Stomach smooth muscle (tissue), 2 donors: ENCODE results near the gene RASSF4.

Experiments used
- H3K27ac ChIP-seq: one replicate; pipeline ENCODE4 v1.7.0; 2013; ENCODE audit warnings: mild to moderate bottlenecking, low read length, inconsistent platforms
- H3K27me3 ChIP-seq, 2 donors: one replicate each; pipeline ENCODE4 v1.7.0; 2013; ENCODE audit warnings: low read length in 2 of 2; ENCODE audit not compliant: insufficient read depth in 2 of 2, control insufficient read depth in 1 of 2
- H3K36me3 ChIP-seq, 2 donors: one replicate each; pipeline ENCODE4 v1.7.0; 2013; ENCODE audit warnings: low read length in 2 of 2; ENCODE audit not compliant: control insufficient read depth in 2 of 2, insufficient read depth in 2 of 2
- H3K4me1 ChIP-seq: one replicate; pipeline ENCODE4 v1.7.0; 2013; ENCODE audit warnings: low read length; ENCODE audit not compliant: control insufficient read depth, insufficient read depth
- H3K4me3 ChIP-seq, 2 donors: one replicate each; pipeline ENCODE4 v1.7.0; 2013; ENCODE audit warnings: low read length in 2 of 2
- H3K9ac ChIP-seq, 2 donors: one replicate each; pipeline ENCODE4 v1.7.0; 2013; ENCODE audit warnings: low read length in 2 of 2, mild to moderate bottlenecking in 1 of 2
- H3K9me3 ChIP-seq, 2 donors: one replicate each; pipeline ENCODE4 v1.7.0; 2013; ENCODE audit warnings: low read length in 2 of 2; ENCODE audit not compliant: control insufficient read depth in 2 of 2
- donor health status: healthy.
- donor health status: Pancreatic carcinoma.

The RASSF4 gene

DNA sequence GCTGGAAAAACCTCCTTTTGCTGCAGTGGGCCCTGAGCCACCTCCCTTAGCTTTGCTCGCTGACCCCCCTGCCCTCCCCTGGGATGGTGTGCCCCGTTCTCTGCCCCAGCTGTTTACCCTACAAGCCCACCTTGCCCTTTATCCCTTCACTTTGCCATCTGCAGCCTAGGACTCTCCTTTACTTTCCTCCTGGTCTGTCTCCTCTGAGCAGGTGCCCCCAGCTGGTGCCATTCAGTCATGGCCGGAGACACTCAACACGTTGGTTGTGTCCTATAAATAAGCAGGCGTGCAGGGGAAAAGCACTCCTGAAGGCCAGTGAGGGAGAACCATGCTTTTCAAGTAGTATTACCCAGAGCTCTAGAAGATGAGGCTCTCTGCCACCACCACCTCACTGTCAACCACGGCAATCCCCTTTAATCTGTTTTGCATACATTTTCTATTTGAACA is 6.1 kb downstream of the RASSF4 start:
- Histone ChIP-seq H3K9me3 (no peaks in the 10 kb centered on the region), H3K36me3 (peaks cover 5 to 6% of the 10 kb centered on the region in 2 donors), H3K27me3 (no peaks in the 10 kb centered on the region), H3K27ac (no peak overlapping the region), H3K4me3 (no peak overlapping the region), H3K4me1 (peaks cover 67% of the 10 kb centered on the region), H3K9ac (no peak overlapping the region)

DNA sequence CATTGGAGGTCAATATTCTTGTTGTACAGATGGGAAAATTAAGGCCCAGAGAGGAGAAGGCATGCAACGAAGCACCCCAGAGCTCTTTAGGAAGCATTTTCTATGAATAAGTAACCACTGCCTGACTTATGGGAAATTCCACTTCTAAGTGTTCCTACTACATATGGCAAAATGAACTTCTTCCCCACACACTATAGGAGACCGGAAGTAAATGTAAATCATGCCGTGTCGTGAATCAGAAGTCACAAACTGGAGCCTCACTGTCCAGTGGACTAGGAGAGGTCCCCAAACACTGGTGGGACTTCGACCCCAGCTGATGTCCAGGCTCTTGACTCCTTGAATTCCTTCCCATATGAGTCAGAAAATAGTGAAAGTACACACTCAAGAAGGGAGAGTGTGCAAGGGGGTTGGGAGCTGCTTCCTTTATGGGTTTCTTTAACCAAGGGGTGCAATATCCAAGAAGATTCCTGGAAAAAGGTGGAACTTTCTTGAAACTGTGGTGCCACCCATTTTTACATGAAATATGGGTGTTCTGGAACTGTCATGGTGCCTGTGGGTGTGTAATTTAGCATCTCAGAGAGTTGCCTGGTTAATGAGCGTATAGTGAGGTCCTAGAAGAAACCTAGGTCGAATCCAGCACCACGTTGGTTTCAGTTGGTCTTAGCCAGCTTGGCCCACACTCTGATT is 6.7 kb downstream of the RASSF4 start:
- H3K4me3 ChIP-seq: no peak overlapping the region
- H3K9ac ChIP-seq: no peak overlapping the region
- H3K4me1 ChIP-seq: peaks cover 61% of the 10 kb centered on the region
- H3K27me3 ChIP-seq: no peaks in the 10 kb centered on the region
- H3K27ac ChIP-seq: no peak overlapping the region
- no peaks in the 10 kb centered on the region for H3K9me3 ChIP-seq
- peaks cover 7 to 11% of the 10 kb centered on the region in 2 donors for H3K36me3 ChIP-seq

DNA sequence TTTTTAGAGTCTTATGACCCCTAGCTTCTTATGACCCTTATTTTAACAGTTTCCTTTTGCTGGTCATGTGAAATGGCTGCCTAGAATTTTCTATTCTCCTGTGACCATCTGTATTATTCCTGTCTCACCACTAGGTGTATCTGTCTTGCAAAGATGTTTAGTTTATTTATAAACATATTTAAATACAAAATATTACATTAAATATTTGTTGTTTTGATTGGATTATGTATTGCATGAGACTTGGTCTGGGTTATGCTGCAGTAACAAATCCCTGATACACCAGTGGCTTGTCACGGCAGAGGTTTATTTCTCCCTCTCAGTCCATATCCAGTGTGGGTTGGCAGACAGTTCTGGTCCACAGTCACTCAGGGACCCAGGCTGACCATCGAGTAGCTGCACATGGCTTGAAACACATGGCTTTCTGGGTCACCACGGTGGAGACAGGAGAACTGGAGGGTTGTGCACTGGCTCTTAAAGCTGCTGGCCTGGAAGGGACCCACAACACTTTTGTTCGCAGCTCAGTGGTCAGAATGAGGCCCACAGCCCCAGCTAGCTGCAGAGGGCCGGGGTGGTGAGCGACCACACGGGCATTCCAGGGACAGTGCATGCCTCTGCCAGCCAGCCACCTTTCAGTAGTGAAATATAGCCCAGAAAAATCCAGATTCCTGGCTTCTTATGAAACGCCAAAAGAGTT is 7.4 kb downstream of the RASSF4 start:
- Histone ChIP-seq H3K27ac (no peak overlapping the region), H3K9ac (no peak overlapping the region), H3K4me1 (peaks cover 56% of the 10 kb centered on the region), H3K36me3 (peaks cover 10 to 17% of the 10 kb centered on the region in 2 donors), H3K4me3 (no peak overlapping the region), H3K9me3 (no peaks in the 10 kb centered on the region), H3K27me3 (no peaks in the 10 kb centered on the region)

DNA sequence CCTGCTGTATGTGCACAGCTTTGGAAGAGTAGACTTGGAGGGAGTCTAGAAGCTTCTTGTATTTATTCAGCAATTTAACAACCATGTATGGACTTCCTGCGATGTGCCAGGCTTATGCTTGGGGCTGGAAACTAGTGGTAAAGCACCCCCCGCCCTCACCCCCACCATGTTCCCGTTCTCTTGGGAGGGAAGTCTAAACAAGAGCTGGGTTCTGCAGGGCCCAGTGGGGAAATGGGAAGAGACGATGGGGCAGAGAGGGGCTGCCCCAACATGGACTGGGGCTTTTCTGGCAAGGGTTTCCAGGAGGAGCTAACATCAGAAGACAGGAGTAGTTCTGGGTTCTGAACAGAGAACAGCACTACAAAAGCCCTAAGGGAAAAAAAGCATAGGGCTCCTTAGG is 8.0 kb downstream of the RASSF4 start:
- no peaks in the 10 kb centered on the region for H3K9me3 ChIP-seq
- no peak overlapping the region for H3K4me3 ChIP-seq
- peaks cover 10 to 18% of the 10 kb centered on the region in 2 donors for H3K36me3 ChIP-seq
- no peaks in the 10 kb centered on the region for H3K27me3 ChIP-seq
- H3K27ac ChIP-seq: no peak overlapping the region
- peaks cover 49% of the 10 kb centered on the region for H3K4me1 ChIP-seq
- no peak overlapping the region for H3K9ac ChIP-seq

DNA sequence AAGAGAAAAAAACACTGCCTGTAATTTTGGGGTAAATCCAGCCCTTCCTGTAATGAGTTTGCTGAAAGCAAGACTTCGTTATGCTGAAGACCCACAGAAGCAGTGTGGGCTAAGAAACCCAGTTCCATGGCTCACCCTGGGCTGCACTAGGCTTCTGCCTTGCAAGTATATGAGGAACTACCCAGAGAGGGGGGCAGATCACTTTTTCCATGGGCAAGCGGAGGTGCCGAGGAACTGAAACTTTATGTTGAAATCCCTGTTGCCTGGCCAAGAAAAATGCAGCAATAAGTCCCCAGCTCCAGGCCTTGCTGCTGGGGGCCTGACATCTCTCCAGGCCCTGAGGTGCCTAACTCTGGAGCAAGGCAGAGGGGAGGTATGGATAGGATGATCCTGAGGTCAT is 8.5 kb downstream of the RASSF4 start:
- H3K4me3 ChIP-seq: no peak overlapping the region
- H3K9ac ChIP-seq: no peak overlapping the region
- peaks cover 10 to 18% of the 10 kb centered on the region in 2 donors for H3K36me3 ChIP-seq
- no peak overlapping the region for H3K27ac ChIP-seq
- no peaks in the 10 kb centered on the region for H3K9me3 ChIP-seq
- H3K27me3 ChIP-seq: no peaks in the 10 kb centered on the region
- H3K4me1 ChIP-seq: peaks cover 47% of the 10 kb centered on the region

DNA sequence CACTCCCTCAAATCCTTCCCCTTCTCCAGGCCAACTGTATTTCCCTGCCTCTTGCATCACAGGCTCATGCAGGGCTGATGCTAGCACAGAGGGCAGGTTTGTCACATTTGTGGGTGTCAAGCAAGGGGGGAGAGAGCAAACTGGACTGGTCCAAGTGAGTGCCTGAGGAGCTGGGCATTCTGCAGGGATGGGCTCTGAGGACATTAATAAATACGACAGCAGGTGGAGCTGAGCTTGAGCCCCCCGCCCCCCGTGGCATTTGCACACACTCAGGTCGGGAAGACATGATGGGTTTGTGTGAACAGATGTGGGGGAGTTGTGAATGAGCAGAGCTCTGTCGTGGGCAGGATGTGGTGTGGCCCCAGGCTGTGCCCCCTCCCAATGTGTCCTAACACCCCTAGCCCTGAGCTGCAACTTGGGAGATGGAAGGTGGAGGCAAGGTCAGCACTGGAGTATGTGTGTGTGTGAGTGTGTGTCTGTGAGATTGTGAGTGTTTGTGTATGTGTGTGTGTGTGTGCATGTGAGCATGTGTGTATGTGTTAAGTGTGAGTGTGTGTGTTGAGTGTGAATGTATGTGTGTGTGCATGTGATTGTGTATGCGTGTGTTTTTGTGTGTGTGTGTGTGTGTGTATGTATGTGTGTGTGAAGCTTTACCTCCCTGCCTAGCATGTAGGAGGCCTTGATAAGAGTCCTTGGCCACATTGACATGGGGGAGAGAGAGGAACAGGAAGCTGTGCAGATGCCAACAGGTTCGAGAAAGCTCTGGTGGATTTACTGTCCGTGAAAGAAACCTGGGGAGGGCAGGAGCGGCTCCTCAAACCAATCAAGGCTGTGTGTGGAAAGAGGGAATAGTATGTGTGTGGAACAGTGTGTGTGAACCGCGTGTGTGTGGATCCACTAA is 9.1 kb downstream of the RASSF4 start:
- Histone ChIP-seq H3K4me1 (peaks cover 47% of the 10 kb centered on the region), H3K4me3 (no peak overlapping the region), H3K9me3 (no peaks in the 10 kb centered on the region), H3K9ac (no peak overlapping the region), H3K27ac (no peak overlapping the region), H3K27me3 (no peaks in the 10 kb centered on the region), H3K36me3 (peaks cover 10 to 18% of the 10 kb centered on the region in 2 donors)

DNA sequence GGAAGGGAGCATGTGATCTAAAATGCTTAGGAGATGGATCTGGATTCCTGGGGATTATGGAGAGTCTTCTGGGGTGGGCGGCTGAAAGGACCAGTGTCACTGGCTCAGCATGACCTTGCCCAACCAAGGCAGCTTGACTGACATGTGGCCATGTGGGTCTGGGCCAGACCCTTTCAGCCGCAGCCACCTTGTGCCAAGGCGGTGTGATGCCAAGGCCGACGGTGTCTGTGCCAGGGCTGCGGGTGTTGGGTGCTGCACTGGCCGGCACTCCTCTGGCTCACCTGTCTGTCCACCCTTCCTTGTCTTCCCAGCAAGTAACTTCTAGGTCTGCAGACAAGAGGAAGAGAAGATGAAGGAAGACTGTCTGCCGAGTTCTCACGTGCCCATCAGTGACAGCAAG is 10.3 kb downstream of the RASSF4 start:
- Histone ChIP-seq H3K36me3 (peaks cover 10 to 18% of the 10 kb centered on the region in 2 donors), H3K9ac (no peak overlapping the region), H3K27me3 (no peaks in the 10 kb centered on the region), H3K27ac (no peak overlapping the region), H3K4me1 (peaks cover 47% of the 10 kb centered on the region), H3K9me3 (no peaks in the 10 kb centered on the region), H3K4me3 (no peak overlapping the region)

DNA sequence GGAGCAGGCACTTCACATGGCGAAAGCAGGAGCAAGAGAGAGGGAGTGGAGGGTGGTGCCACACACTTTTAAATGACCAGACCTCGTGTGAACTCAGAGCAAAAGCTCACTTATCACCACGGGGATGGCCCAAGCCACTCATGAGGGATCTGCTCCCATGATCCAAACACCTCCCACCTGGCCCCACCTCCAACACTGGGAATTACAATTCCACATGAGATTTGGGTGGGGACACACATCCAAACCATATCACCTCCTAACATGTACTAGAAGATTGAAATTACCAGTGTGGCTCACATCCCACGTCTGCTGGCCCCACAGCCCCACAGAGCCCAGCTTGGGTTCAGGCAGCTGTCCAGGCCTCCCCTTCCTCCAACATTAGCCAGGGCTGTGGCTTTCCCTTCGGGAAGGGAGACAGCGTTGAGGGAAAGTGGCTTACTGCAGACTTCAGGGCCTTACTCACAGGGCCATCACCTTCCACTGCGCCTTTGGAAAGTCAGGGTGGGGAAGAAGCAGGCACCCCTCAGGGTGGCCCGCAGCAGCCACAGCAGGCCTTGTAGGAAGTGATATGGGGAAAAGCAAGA is 11.3 kb downstream of the RASSF4 start:
- Histone ChIP-seq H3K27me3 (no peaks in the 10 kb centered on the region), H3K4me1 (peaks cover 43% of the 10 kb centered on the region), H3K4me3 (no peak overlapping the region), H3K9me3 (no peaks in the 10 kb centered on the region), H3K9ac (no peak overlapping the region), H3K27ac (no peak overlapping the region), H3K36me3 (peaks cover 10 to 18% of the 10 kb centered on the region in 2 donors)

DNA sequence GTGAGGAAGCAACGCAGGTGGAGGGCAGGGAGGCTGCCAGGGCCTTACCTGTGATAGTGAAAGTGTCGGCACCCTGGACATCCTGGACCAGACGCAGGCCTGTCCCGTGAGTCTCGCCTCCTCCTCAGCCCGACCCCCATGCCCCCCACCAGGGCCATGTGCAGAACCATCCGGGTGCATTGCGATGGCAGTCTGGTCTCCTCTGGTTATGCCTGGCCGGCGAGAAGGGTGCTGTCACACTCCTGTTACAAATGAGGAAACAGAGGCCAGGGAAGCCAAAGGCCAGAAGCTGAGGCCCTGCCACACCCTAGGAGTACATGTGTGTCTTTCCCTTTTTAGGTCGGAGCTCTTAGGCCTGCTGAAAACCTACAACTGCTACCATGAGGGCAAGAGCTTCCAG is 11.8 kb downstream of the RASSF4 start:
- no peak overlapping the region for H3K9ac ChIP-seq
- H3K9me3 ChIP-seq: no peaks in the 10 kb centered on the region
- H3K4me1 ChIP-seq: peaks cover 45% of the 10 kb centered on the region
- no peak overlapping the region for H3K27ac ChIP-seq
- no peak overlapping the region for H3K4me3 ChIP-seq
- H3K36me3 ChIP-seq: peaks cover 10 to 18% of the 10 kb centered on the region in 2 donors
- H3K27me3 ChIP-seq: no peaks in the 10 kb centered on the region

DNA sequence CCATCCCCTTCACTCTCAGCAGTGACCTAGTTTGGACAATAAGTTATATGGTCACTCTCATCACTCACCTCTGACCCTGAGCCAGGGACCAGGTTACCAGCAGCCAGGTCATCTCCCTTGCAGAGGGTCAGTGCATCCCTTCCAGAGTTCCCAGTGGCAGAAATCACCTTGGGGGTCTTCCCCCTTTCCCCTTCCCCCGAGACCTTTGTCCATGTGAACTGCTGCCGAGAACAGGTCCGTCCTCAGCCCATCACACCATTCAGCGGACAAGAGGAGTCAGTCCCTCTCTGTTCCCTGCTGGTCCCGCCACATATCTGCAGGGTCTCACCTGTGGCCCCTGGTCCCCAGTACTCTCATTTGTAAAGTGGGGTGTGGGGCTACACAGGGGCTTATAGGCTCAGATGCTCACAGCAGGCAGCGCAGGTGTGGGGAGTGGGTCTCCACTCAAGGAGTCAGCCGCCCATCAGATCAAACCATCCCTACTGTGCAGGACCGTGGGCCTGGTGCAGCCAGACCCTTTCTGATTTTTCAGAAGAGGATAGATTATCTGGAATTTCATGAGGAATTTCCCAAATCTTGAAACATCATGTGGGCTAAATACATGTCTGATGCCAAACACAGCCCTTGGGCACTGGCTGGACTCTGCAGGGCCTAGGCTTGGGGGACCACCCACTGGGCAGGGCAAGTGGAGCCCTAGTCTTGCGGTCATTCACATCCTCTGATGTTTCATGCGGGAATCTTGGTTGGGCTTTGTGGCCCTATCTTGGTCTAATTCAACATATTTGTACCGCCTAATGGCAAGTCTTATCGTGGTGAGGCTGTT is 12.5 kb downstream of the RASSF4 start:
- Histone ChIP-seq H3K4me3 (no peak overlapping the region), H3K27ac (no peak overlapping the region), H3K36me3 (peaks cover 15 to 21% of the 10 kb centered on the region in 2 donors), H3K4me1 (peaks cover 47% of the 10 kb centered on the region), H3K9me3 (no peaks in the 10 kb centered on the region), H3K27me3 (no peaks in the 10 kb centered on the region), H3K9ac (no peak overlapping the region)
